Measurements from ENCODE around the gene TMEM179.

Gene TMEM179

DNA sequence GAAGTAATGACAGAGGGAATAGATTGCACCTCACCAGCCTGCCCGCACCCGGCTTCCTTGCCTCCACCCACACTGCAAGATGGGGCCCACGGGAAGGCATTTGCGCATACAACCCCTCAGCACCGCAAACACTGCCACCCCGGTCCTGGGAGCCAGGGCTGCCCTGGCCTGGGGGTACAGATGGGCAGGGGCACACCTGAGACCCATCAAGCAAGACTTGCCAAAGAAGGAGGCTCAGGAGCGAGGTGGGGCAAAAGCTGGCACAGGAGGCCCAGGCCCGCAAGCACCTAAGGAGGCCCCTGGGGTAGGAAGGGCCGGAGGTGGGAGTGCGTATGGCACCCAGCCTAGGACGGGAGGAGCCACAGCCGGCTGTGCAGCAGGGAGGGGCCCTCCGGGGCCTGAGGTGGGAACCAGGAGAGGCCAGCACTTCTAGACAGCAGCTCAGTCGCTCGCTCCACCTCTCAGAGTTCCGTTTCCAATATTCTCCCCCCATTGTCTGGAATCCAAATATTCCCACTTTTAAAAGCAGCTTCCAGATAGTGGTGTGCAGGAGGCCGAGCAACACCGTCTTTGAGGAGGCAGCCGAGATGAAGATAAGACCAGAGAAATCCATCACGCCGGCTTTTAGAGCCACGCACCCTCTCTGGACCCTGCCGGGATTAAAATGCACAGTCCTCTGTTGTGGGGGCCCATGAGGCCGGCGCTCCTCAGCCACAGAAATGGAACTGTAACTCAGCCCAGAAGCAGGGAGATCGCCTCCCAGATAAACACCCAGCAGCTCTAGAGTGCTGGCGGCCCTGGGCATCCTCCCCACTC lies 37.2 kb downstream of the TMEM179 start:
- no peak for DNase-seq

- DNase-seq, result no peak
These were observed 39.6 kb downstream of the TMEM179 start for GRCh38 chr14:104564744-104565679.

GRCh38 chr14:104563742-104564615 lies 40.6 kb downstream of the TMEM179 start:
- DNase-seq, result peak; percentile 52

DNA sequence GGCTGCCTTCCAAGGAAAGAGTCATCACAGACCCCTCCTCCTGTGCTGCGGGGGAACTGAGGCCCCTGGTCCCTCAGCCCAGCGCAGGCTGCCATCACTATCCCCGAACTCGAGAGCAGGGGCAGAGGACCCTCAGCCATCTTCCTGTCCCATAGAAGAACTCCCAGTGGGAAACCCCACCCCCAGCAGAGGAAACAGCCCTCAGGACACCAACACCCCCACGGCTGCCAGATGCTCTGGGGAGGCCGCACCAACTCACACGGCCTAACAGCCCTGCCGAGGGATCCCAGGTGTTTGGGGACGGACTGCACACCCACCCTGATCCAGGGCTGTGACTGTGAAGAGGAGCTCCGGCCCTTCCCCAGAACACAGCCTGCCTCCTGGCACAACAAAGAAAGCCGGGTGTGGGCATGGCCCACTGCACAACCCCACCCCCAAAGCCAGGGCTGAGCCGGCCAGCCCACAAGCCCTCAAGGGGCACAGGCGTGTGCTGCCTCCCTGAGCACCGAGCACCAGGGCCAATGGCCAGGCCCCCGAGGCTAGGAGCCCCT lies 41.3 kb downstream of the TMEM179 start:
- no peak for DNase-seq

DNA sequence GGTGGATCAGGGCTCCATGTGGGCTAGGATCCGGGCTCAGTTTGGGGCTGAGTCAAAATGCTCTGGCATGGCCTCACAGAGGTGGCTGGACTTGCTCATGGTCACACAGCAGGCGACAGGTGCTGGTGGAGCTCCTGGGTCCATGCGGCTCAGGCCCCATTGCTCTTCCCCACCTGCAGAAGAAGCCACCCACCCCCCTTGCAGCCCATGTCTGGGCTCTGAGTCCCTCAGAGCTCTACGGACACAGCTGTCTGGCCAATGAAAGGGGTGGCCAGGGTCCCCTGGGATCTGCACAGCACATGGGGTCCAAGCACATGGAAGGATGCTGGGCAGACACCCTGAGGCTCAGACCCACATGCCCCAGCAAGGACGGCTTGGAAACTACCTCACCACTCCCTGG lies 42.0 kb downstream of the TMEM179 start:
- no peak for DNase-seq

- DNase-seq, result no peak
These were observed 42.7 kb downstream of the TMEM179 start for GRCh38 chr14:104561632-104562495.

- no peak for DNase-seq
These were observed 43.4 kb downstream of the TMEM179 start for GRCh38 chr14:104561124-104561557.

GRCh38 chr14:104560586-104560945 lies 44.0 kb downstream of the TMEM179 start:
- no peak for DNase-seq

GRCh38 chr14:104559804-104560585 lies 44.6 kb downstream of the TMEM179 start:
- no peak for DNase-seq

DNA sequence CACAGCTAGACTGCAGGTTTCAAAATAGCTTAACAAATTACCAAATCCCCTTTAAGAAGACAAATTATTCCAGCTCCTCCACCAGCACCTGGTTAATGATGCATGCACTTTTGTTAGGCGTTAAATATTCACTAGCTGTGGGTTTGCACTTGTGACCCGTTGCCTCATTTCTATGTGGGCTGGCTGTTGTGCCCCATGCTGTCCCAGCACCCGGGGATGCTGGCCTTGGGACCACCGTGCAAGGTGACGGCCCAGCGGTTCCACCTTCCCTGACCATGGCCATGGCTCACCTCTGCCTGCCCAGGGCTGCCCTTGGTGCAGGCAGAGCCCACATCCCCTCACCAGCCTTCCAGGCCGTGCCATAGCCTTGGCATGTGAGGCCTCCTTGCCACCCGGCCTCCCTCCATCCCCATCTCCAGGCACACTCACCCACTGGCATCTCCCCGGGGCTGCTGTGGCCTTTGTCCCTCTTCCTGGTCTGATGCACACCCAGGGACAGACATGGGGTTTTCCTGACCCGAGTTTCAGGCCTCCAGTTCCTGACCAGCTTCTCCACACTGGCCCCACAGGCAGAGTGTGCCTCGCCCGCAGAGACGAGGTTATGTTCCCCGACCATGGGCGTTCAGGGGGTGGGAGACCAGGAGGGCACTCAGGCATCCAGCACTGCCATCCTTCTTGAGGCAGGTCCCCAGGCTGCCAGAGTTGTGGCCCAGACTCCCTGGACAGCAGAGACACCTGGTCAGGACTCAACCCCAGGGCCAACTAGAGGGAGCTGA lies 45.4 kb downstream of the TMEM179 start:
- no peak for DNase-seq

- DNase-seq, result no peak
These were observed 46.1 kb downstream of the TMEM179 start for GRCh38 chr14:104558231-104559027.

DNA sequence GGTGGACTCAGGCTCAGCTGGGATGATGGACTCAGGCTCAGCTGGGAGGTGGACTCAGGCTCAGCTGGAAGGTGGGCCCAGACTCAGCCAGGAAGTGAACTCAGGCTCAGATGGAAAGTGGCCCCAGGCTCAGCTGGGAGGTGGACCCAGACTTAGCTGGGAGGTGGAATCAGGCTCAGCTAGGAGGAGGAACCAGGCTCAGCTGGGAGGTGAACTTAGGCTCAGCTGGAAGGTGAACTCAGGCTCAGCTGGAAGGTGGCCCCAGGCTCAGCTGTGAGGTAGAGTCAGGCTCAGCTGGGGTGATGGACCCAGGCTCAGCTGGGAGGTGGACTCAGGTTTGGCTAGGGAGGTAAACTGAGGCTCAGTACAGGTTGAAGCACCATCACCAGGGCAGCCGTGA lies 46.8 kb downstream of the TMEM179 start:
- DNase-seq, result no peak

DNA sequence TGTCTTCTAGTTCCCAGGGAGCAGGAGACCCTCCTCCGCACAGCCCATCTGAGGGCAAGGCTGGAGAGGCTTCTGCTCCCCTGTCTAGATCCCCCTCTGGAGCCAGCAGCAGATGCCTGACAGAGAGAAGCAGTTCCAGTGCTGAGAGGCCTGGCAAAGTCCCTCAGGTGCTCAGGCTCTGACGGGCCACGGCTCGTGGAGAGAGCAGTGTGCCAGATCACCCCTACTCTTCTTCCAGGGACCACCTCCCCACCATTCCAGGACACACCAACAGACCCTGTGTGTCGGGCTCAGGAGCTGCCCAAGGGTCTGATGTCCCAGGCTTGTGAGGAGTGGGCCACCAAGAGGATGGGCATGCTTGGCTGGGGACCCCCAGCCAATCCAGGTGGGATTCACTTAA lies 47.5 kb downstream of the TMEM179 start:
- no peak for DNase-seq

- no peak for DNase-seq
These were observed 48.1 kb downstream of the TMEM179 start for GRCh38 chr14:104556256-104557021.

DNA sequence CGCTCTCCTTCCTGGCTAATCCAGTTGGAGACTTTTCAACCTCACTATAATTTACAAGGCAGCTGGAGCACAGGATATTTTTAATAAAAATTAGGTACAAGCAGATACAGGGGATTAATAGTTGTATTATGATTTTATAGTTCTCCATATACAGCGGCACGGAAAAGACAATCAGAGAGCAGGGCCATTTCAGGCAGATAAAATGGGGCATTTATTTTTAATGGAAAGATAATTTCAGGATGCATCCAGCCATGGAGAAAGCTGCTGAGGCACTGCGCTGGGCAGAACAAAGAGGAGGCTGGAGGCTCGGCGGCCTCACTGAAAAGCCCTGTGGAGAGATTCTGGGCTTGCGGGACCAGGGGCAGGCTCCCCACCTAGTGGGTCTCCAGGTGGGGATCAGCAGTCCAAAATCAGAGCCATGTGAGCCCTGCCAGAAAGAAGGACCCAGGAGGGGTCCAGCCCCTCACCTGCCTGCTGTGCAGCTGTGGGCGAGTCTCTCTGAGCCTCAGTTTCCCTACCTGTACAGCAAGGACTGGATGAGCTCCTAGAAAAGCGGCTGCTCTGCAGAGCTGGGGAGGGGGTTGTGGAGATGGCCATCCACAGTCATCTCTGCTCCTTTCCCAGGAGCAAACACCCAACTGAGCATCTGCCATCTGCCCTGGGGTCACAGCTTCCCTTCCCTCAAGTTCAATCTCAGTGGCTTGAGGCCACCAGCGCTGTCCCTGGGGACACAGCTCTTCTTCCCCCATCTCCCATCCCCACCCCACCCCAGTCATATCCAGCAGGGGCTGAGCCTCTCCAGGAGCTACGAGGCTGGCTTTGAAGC lies 48.9 kb downstream of the TMEM179 start:
- no peak for DNase-seq

DNA sequence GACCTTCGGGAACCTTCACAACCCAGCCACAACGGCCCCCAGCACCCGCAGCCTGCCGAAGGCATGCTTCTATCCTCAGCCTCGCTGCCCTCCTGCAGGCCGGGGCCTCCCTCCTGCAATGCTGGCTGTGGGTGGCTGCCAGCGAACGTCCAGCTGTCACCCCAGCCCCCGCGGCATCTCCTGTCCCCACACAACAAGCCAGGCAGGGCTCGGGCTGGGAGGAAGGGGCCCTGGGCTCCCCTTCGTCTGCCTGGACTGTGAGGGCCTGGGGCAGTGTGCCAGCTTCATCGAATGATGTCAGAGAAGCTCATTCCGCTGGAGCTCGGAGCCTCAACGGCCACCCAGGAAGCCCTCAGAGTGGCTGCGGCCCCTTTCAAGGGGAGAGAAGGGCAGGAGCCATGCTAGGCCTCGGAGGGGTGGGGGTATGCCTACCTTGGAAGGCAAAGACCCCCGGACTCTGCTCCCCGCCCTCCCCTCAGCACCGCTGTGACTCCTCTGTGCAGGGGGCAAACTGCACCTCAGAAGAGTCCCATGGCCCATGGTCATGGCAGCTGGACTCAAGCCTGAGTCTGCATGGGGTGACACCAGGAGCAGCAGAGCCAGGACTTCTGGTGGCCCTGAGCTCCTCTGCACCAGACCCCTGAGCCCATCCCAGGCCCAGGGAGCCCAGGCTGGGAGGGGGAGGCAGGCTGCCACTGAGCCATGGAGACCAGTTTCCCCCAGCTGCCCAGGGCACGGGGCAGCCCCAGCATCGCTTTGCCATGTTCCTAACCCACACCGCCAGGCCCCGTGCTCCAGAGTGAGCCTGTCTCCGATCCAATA lies 49.8 kb downstream of the TMEM179 start:
- DNase-seq, result no peak
